ENCODE data around the gene LNX1. TPM values are rescaled to one million over a fixed set of nuclear protein-coding genes. Genes with fewer than 3 reads are reported as not detected.

LNX1 gene
- total and polyA plus RNA-seq, 10 of the 15 experiments (the other 5 are each of a cell fraction or from before 2014, with no cell fraction given): 0.72 to 1.4 (median 1.0) TPM

DNA sequence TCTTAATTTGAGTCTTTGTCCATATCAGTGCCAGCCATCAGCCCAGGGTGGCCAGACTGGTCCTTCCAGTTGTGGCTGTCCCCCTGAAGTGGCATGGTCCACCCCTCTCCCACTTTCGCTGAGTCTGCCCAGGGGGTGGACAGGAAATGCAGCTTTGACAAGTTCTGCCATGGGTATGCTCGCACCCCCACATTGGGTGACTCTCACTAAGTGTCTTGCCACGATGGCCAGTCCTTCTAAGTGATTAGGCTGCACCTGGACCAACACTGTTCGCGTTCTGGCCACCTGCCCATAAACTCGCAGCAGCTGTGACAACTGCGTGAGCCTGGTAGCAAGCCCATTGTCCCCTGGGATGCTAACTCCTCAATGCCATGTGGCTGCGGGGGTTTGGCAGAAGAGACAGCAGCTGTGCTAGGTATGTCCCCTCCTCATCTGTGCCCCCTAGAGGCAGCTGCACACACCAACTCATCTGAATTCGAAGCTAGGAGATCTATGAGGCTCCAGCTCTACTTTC lies 10.0 kb upstream of the LNX1 start (continued):
- TF ChIP-seq, protein P1, sequence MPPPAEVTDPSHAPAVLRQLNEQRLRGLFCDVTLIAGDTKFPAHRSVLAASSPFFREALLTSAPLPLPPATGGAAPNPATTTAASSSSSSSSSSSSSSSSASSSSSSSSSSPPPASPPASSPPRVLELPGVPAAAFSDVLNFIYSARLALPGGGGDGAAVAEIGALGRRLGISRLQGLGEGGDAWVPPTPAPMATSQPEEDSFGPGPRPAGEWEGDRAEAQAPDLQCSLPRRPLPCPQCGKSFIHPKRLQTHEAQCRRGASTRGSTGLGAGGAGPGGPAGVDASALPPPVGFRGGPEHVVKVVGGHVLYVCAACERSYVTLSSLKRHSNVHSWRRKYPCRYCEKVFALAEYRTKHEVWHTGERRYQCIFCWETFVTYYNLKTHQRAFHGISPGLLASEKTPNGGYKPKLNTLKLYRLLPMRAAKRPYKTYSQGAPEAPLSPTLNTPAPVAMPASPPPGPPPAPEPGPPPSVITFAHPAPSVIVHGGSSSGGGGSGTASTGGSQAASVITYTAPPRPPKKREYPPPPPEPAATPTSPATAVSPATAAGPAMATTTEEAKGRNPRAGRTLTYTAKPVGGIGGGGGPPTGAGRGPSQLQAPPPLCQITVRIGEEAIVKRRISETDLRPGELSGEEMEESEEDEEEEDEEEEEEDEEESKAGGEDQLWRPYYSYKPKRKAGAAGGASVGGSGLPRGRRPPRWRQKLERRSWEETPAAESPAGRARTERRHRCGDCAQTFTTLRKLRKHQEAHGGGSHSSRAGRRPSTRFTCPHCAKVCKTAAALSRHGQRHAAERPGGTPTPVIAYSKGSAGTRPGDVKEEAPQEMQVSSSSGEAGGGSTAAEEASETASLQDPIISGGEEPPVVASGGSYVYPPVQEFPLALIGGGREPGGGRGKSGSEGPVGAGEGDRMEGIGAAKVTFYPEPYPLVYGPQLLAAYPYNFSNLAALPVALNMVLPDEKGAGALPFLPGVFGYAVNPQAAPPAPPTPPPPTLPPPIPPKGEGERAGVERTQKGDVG (CRISPR knock-in tag; IDR thresholded peaks at IDR 0.05): no peak
- TF ChIP-seq POLR2AphosphoS5 (IDR thresholded peaks at IDR 0.05; ENCODE audit: low read length) (no peak), ZNF622 (IDR thresholded peaks at IDR 0.05) (no peak), MXI1 (IDR thresholded peaks at IDR 0.05; ENCODE audit: low read depth, low read length) (no peak), CHD1 (IDR thresholded peaks at IDR 0.05; ENCODE audit: low read depth, low read length) (no peak), STAT1 (conservative IDR thresholded peaks at IDR 0.05) (no peak), ZNF274 (IDR thresholded peaks at IDR 0.05; ENCODE audit: insufficient read depth, insufficient read length) (no peak), FOXM1 (IDR thresholded peaks at IDR 0.05; ENCODE audit: low read depth, low read length) (no peak), CBX3 (IDR thresholded peaks at IDR 0.05; ENCODE audit: borderline replicate concordance, low read depth) (no peak), RUNX3 (IDR thresholded peaks at IDR 0.05; ENCODE audit: low read length) (no peak), BCL11A (IDR thresholded peaks at IDR 0.05; ENCODE audit: low read depth, low read length) (no peak), EGR1 (IDR thresholded peaks at IDR 0.05; ENCODE audit: borderline replicate concordance in 1 of 2, low read depth in 2 of 2, low read length in 2 of 2) (no peak)
- TF ChIP-seq, protein P2, sequence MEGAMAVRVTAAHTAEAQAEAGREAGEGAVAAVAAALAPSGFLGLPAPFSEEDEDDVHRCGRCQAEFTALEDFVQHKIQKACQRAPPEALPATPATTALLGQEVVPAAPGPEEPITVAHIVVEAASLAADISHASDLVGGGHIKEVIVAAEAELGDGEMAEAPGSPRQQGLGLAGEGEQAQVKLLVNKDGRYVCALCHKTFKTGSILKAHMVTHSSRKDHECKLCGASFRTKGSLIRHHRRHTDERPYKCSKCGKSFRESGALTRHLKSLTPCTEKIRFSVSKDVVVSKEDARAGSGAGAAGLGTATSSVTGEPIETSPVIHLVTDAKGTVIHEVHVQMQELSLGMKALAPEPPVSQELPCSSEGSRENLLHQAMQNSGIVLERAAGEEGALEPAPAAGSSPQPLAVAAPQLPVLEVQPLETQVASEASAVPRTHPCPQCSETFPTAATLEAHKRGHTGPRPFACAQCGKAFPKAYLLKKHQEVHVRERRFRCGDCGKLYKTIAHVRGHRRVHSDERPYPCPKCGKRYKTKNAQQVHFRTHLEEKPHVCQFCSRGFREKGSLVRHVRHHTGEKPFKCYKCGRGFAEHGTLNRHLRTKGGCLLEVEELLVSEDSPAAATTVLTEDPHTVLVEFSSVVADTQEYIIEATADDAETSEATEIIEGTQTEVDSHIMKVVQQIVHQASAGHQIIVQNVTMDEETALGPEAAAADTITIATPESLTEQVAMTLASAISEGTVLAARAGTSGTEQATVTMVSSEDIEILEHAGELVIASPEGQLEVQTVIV (IDR thresholded peaks at IDR 0.05; ENCODE audit: borderline replicate concordance, partially characterized antibody): no peak
- TF ChIP-seq, protein P3, sequence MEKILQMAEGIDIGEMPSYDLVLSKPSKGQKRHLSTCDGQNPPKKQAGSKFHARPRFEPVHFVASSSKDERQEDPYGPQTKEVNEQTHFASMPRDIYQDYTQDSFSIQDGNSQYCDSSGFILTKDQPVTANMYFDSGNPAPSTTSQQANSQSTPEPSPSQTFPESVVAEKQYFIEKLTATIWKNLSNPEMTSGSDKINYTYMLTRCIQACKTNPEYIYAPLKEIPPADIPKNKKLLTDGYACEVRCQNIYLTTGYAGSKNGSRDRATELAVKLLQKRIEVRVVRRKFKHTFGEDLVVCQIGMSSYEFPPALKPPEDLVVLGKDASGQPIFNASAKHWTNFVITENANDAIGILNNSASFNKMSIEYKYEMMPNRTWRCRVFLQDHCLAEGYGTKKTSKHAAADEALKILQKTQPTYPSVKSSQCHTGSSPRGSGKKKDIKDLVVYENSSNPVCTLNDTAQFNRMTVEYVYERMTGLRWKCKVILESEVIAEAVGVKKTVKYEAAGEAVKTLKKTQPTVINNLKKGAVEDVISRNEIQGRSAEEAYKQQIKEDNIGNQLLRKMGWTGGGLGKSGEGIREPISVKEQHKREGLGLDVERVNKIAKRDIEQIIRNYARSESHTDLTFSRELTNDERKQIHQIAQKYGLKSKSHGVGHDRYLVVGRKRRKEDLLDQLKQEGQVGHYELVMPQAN (conservative IDR thresholded peaks at IDR 0.05): no peak
- TF ChIP-seq, protein P4, sequence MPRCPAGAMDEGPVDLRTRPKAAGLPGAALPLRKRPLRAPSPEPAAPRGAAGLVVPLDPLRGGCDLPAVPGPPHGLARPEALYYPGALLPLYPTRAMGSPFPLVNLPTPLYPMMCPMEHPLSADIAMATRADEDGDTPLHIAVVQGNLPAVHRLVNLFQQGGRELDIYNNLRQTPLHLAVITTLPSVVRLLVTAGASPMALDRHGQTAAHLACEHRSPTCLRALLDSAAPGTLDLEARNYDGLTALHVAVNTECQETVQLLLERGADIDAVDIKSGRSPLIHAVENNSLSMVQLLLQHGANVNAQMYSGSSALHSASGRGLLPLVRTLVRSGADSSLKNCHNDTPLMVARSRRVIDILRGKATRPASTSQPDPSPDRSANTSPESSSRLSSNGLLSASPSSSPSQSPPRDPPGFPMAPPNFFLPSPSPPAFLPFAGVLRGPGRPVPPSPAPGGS (IDR thresholded peaks at IDR 0.05; ENCODE audit: borderline replicate concordance, insufficient read depth, low read depth, low read length, poor library complexity, severe bottlenecking): no peak
- TF ChIP-seq, protein P5, sequence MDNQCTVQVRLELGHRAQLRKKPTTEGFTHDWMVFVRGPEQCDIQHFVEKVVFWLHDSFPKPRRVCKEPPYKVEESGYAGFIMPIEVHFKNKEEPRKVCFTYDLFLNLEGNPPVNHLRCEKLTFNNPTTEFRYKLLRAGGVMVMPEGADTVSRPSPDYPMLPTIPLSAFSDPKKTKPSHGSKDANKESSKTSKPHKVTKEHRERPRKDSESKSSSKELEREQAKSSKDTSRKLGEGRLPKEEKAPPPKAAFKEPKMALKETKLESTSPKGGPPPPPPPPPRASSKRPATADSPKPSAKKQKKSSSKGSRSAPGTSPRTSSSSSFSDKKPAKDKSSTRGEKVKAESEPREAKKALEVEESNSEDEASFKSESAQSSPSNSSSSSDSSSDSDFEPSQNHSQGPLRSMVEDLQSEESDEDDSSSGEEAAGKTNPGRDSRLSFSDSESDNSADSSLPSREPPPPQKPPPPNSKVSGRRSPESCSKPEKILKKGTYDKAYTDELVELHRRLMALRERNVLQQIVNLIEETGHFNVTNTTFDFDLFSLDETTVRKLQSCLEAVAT (IDR thresholded peaks at IDR 0.05): no peak
- TF ChIP-seq, protein P6, sequence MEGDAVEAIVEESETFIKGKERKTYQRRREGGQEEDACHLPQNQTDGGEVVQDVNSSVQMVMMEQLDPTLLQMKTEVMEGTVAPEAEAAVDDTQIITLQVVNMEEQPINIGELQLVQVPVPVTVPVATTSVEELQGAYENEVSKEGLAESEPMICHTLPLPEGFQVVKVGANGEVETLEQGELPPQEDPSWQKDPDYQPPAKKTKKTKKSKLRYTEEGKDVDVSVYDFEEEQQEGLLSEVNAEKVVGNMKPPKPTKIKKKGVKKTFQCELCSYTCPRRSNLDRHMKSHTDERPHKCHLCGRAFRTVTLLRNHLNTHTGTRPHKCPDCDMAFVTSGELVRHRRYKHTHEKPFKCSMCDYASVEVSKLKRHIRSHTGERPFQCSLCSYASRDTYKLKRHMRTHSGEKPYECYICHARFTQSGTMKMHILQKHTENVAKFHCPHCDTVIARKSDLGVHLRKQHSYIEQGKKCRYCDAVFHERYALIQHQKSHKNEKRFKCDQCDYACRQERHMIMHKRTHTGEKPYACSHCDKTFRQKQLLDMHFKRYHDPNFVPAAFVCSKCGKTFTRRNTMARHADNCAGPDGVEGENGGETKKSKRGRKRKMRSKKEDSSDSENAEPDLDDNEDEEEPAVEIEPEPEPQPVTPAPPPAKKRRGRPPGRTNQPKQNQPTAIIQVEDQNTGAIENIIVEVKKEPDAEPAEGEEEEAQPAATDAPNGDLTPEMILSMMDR (IDR thresholded peaks at IDR 0.05 in 2 of 3, conservative IDR thresholded peaks at IDR 0.05 in 1 of 3; ENCODE audit: control insufficient read depth in 2 of 3, extremely low read depth in 1 of 3, insufficient read depth in 1 of 3, low read depth in 3 of 3, low read length in 3 of 3): peak; percentile 35 to 49 (median 45); a peak in 5 of 6 replicates

Data from GM12878 (cell line).